GM23338 (cell line): ENCODE data around the gene ZEB1. TPM values are rescaled to one million over a fixed set of nuclear protein-coding genes. Genes with fewer than 3 reads are reported as not detected.

Source experiments
- ATAC-seq: fragments of 200-7000 bp; cut with Tn5 transposase; 3 replicates; pipeline ENCODE4 v1.9.1; 2020
- DNase-seq: peaks from one replicate; pipeline ENCODE4 v3.0.0-alpha.2; 2015; ENCODE audit warnings: low spot score
- H2AFZ ChIP-seq: fragments of 200-600 bp; sonication (generic); 2 replicates; pipeline ENCODE4 v1.8.0; 2016; ENCODE audit warnings: antibody characterized with exemption, mild to moderate bottlenecking, moderate library complexity
- H3F3A ChIP-seq: fragments of 200-600 bp; sonication (generic); replicated peaks from 2 replicates; pipeline ENCODE4 v1.8.0; 2017; ENCODE audit warnings: antibody characterized with exemption, mixed run types, low read depth
- H3K27ac ChIP-seq: fragments of 200-600 bp; sonication (generic); 2 replicates; pipeline ENCODE4 v1.6.1; 2016; ENCODE audit warnings: low read depth
- H3K27me3 ChIP-seq: fragments of 200-600 bp; sonication (generic); 2 replicates; pipeline ENCODE4 v1.8.0; 2016; ENCODE audit warnings: mild to moderate bottlenecking, mixed run types, moderate library complexity; ENCODE audit not compliant: insufficient read depth
- H3K36me3 ChIP-seq: fragments of 200-600 bp; sonication (generic); 2 replicates; pipeline ENCODE4 v1.8.0; 2016; ENCODE audit warnings: mild to moderate bottlenecking; ENCODE audit not compliant: insufficient read depth
- H3K4me1 ChIP-seq: fragments of 200-600 bp; sonication (generic); 2 replicates; pipeline ENCODE4 v1.8.0; 2016; ENCODE audit warnings: mild to moderate bottlenecking, moderate library complexity; ENCODE audit not compliant: insufficient read depth
- H3K4me2 ChIP-seq: fragments of 200-600 bp; sonication (generic); 2 replicates; pipeline ENCODE4 v1.7.1; 2017; ENCODE audit warnings: mixed run types
- H3K4me3 ChIP-seq: fragments of 200-600 bp; sonication (generic); 2 replicates; pipeline ENCODE4 v1.6.1; 2016; ENCODE audit warnings: mixed run types
- H3K79me2 ChIP-seq: fragments of 200-600 bp; sonication (generic); replicated peaks from 2 replicates; pipeline ENCODE4 v1.8.0; 2017; ENCODE audit warnings: mild to moderate bottlenecking; ENCODE audit not compliant: insufficient read depth
- H3K9me2 ChIP-seq: fragments of 200-600 bp; sonication (generic); 2 replicates; pipeline ENCODE4 v1.8.0; 2017; ENCODE audit not compliant: insufficient read depth
- H4K20me1 ChIP-seq: fragments of 200-600 bp; sonication (generic); replicated peaks from 2 replicates; pipeline ENCODE4 v1.8.0; 2017; ENCODE audit warnings: mild to moderate bottlenecking; ENCODE audit not compliant: insufficient read depth
- H3K27ac Mint-ChIP-seq: 2 replicates; pipeline ENCODE4 v1.8.0; 2020; ENCODE audit warnings: inconsistent platforms, mild to moderate bottlenecking, moderate library complexity, mixed read lengths
- H3K27me3 Mint-ChIP-seq: 3 replicates; pipeline ENCODE4 v1.8.0; 2022; ENCODE audit warnings: low read depth, mild to moderate bottlenecking, moderate library complexity, mixed read lengths, inconsistent platforms; ENCODE audit not compliant: insufficient read depth, poor library complexity
- H3K36me3 Mint-ChIP-seq: 3 replicates; pipeline ENCODE4 v1.8.0; 2021; ENCODE audit warnings: low read depth, mild to moderate bottlenecking, inconsistent platforms, moderate library complexity, mixed read lengths
- H3K4me1 Mint-ChIP-seq: 3 replicates; pipeline ENCODE4 v1.8.0; 2020; ENCODE audit warnings: mild to moderate bottlenecking, inconsistent platforms, mixed read lengths
- H3K4me3 Mint-ChIP-seq: 3 replicates; pipeline ENCODE4 v1.8.0; 2021; ENCODE audit warnings: moderate library complexity, mild to moderate bottlenecking, inconsistent platforms, mixed read lengths
- H3K9me3 Mint-ChIP-seq: 3 replicates; pipeline ENCODE4 v1.8.0; 2020; ENCODE audit warnings: moderate library complexity, mild to moderate bottlenecking, inconsistent platforms, mixed read lengths
- CREB1 ChIP-seq: fragments of 250-450 bp; sonication (Bioruptor Pico); IDR thresholded peaks from 2 replicates; pipeline ENCODE4 v1.5.0; 2020; ENCODE audit warnings: low read depth, mild to moderate bottlenecking, moderate library complexity
- CTCF ChIP-seq, 2 experiments: fragments of 200-600 bp in 1 of 2; sonication (generic) in 1 of 2; conservative IDR thresholded peaks; 2 replicates each; pipeline versions ENCODE4 v1.5.1 to v1.6.1; 2016 to 2017; ENCODE audit warnings: antibody characterized with exemption in 2 of 2, low read depth in 2 of 2, mild to moderate bottlenecking in 2 of 2, moderate library complexity in 1 of 2
- ETS1 ChIP-seq: IDR thresholded peaks from 2 replicates; pipeline ENCODE4 v1.6.1; 2016; ENCODE audit warnings: antibody characterized with exemption
- EZH2 ChIP-seq: fragments of 200-600 bp; sonication (generic); IDR thresholded peaks from one replicate; pipeline ENCODE4 v1.8.0; 2017; ENCODE audit warnings: antibody characterized with exemption, mild to moderate bottlenecking, low read depth; ENCODE audit not compliant: unreplicated experiment
- EZH2phosphoT487 ChIP-seq: fragments of 200-600 bp; sonication (generic); IDR thresholded peaks from one replicate; pipeline ENCODE4 v1.8.1; 2018; ENCODE audit warnings: antibody characterized with exemption; ENCODE audit not compliant: unreplicated experiment
- JUNB ChIP-seq: IDR thresholded peaks from one replicate; pipeline ENCODE4 v1.6.1; 2016; ENCODE audit warnings: antibody characterized with exemption; ENCODE audit not compliant: unreplicated experiment
- NANOG ChIP-seq: IDR thresholded peaks from 2 replicates; pipeline ENCODE4 v1.6.1; 2016; ENCODE audit warnings: antibody characterized with exemption, borderline replicate concordance
- POLR2AphosphoS5 ChIP-seq: IDR thresholded peaks from 2 replicates; pipeline ENCODE4 v1.6.1; 2016; ENCODE audit warnings: antibody characterized with exemption, low read depth
- STAT1 ChIP-seq: IDR thresholded peaks from one replicate; pipeline ENCODE4 v1.6.1; 2016; ENCODE audit warnings: antibody characterized with exemption; ENCODE audit not compliant: unreplicated experiment
- ZNF331 ChIP-seq: fragments of 250-450 bp; sonication (Bioruptor Pico); IDR thresholded peaks from 2 replicates; pipeline ENCODE4 v1.5.0; 2020; ENCODE audit warnings: low read depth, mild to moderate bottlenecking, moderate library complexity
- polyA plus RNA-seq: library from polyadenylated mRNA; unstranded; fragments of >200 nt; fragmentation: Nextera tagmentation; extraction: Ambion mirVana; gene quantifications from 2 replicates; pipeline ENCODE4 v1.2.1, GENCODE V29; 2016
- total RNA-seq: library from RNA; depleted of rRNA; stranded (reverse); fragments of >200 nt; shearing (Covaris generic); gene quantifications from 2 replicates; pipeline ENCODE4 v1.2.3, GENCODE V29; 2014
- TF ChIP-seq, protein P1 (sequence below): fragments of 250-450 bp; sonication (Bioruptor Pico); IDR thresholded peaks from 2 replicates; pipeline ENCODE4 v1.5.0; 2020; ENCODE audit warnings: mild to moderate bottlenecking, moderate library complexity
- TF ChIP-seq, protein P2 (sequence below): IDR thresholded peaks from one replicate; pipeline ENCODE4 v1.6.1; 2018; ENCODE audit warnings: antibody characterized with exemption; ENCODE audit not compliant: unreplicated experiment

ZEB1 gene
- total and polyA plus RNA-seq, 2 experiments from 2014 or later, result 0.16 to 0.45 TPM

DNA sequence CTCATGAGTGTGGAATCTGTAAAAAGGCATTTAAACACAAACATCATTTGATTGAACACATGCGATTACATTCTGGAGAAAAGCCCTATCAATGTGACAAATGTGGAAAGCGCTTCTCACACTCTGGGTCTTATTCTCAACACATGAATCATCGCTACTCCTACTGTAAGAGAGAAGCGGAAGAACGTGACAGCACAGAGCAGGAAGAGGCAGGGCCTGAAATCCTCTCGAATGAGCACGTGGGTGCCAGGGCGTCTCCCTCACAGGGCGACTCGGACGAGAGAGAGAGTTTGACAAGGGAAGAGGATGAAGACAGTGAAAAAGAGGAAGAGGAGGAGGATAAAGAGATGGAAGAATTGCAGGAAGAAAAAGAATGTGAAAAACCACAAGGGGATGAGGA lies 207.7 kb downstream of the ZEB1 start:
- no peak overlapping the region for H3K4me3 Mint-ChIP-seq
- Histone ChIP-seq H3K79me2 (no peaks in the 10 kb centered on the region), H3K27me3 (no peaks in the 10 kb centered on the region), H3K27ac (no peak overlapping the region), H3K4me3 (no peak overlapping the region), H2AFZ (peak overlapping the region; percentile 69; the same call in 1 of the 2 replicates), H4K20me1 (no peaks in the 10 kb centered on the region), H3K4me1 (peaks cover 4% of the 10 kb centered on the region; the same call in 1 of the 2 replicates), H3K9me2 (no peaks in the 10 kb centered on the region), H3F3A (no peaks in the 10 kb centered on the region), H3K4me2 (no peak overlapping the region), H3K36me3 (no peaks in the 10 kb centered on the region)
- no peaks in the 10 kb centered on the region for H3K36me3 Mint-ChIP-seq
- no peak overlapping the region for H3K27ac Mint-ChIP-seq
- peak; percentile 50; the same call in 2 of the 3 replicates for ATAC-seq
- H3K4me1 Mint-ChIP-seq, result peaks cover 5% of the 10 kb centered on the region
- DNase-seq, result peak; percentile 17
- TF ChIP-seq, protein P1, sequence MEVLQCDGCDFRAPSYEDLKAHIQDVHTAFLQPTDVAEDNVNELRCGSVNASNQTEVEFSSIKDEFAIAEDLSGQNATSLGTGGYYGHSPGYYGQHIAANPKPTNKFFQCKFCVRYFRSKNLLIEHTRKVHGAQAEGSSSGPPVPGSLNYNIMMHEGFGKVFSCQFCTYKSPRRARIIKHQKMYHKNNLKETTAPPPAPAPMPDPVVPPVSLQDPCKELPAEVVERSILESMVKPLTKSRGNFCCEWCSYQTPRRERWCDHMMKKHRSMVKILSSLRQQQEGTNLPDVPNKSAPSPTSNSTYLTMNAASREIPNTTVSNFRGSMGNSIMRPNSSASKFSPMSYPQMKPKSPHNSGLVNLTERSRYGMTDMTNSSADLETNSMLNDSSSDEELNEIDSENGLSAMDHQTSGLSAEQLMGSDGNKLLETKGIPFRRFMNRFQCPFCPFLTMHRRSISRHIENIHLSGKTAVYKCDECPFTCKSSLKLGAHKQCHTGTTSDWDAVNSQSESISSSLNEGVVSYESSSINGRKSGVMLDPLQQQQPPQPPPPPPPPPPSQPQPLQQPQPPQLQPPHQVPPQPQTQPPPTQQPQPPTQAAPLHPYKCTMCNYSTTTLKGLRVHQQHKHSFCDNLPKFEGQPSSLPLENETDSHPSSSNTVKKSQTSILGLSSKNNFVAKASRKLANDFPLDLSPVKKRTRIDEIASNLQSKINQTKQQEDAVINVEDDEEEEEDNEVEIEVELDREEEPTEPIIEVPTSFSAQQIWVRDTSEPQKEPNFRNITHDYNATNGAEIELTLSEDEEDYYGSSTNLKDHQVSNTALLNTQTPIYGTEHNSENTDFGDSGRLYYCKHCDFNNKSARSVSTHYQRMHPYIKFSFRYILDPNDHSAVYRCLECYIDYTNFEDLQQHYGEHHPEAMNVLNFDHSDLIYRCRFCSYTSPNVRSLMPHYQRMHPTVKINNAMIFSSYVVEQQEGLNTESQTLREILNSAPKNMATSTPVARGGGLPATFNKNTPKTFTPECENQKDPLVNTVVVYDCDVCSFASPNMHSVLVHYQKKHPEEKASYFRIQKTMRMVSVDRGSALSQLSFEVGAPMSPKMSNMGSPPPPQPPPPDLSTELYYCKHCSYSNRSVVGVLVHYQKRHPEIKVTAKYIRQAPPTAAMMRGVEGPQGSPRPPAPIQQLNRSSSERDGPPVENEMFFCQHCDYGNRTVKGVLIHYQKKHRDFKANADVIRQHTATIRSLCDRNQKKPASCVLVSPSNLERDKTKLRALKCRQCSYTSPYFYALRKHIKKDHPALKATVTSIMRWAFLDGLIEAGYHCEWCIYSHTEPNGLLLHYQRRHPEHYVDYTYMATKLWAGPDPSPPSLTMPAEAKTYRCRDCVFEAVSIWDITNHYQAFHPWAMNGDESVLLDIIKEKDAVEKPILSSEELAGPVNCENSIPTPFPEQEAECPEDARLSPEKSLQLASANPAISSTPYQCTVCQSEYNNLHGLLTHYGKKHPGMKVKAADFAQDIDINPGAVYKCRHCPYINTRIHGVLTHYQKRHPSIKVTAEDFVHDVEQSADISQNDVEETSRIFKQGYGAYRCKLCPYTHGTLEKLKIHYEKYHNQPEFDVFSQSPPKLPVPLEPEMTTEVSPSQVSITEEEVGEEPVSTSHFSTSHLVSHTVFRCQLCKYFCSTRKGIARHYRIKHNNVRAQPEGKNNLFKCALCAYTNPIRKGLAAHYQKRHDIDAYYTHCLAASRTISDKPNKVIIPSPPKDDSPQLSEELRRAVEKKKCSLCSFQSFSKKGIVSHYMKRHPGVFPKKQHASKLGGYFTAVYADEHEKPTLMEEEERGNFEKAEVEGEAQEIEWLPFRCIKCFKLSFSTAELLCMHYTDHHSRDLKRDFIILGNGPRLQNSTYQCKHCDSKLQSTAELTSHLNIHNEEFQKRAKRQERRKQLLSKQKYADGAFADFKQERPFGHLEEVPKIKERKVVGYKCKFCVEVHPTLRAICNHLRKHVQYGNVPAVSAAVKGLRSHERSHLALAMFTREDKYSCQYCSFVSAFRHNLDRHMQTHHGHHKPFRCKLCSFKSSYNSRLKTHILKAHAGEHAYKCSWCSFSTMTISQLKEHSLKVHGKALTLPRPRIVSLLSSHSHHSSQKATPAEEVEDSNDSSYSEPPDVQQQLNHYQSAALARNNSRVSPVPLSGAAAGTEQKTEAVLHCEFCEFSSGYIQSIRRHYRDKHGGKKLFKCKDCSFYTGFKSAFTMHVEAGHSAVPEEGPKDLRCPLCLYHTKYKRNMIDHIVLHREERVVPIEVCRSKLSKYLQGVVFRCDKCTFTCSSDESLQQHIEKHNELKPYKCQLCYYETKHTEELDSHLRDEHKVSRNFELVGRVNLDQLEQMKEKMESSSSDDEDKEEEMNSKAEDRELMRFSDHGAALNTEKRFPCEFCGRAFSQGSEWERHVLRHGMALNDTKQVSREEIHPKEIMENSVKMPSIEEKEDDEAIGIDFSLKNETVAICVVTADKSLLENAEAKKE (CRISPR knock-in tag), result no peak
- no peak for TF ChIP-seq EZH2phosphoT487
- TF ChIP-seq ETS1, result no peak
- TF ChIP-seq NANOG, result no peak
- TF ChIP-seq EZH2, result no peak
- TF ChIP-seq STAT1, result no peak
- TF ChIP-seq, protein P2, sequence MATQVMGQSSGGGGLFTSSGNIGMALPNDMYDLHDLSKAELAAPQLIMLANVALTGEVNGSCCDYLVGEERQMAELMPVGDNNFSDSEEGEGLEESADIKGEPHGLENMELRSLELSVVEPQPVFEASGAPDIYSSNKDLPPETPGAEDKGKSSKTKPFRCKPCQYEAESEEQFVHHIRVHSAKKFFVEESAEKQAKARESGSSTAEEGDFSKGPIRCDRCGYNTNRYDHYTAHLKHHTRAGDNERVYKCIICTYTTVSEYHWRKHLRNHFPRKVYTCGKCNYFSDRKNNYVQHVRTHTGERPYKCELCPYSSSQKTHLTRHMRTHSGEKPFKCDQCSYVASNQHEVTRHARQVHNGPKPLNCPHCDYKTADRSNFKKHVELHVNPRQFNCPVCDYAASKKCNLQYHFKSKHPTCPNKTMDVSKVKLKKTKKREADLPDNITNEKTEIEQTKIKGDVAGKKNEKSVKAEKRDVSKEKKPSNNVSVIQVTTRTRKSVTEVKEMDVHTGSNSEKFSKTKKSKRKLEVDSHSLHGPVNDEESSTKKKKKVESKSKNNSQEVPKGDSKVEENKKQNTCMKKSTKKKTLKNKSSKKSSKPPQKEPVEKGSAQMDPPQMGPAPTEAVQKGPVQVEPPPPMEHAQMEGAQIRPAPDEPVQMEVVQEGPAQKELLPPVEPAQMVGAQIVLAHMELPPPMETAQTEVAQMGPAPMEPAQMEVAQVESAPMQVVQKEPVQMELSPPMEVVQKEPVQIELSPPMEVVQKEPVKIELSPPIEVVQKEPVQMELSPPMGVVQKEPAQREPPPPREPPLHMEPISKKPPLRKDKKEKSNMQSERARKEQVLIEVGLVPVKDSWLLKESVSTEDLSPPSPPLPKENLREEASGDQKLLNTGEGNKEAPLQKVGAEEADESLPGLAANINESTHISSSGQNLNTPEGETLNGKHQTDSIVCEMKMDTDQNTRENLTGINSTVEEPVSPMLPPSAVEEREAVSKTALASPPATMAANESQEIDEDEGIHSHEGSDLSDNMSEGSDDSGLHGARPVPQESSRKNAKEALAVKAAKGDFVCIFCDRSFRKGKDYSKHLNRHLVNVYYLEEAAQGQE, result no peak
- TF ChIP-seq POLR2AphosphoS5, result no peak
- TF ChIP-seq JUNB, result no peak
- no peak for TF ChIP-seq CREB1 (CRISPR knock-in tag)
- TF ChIP-seq ZNF331 (CRISPR knock-in tag), result no peak
- no peak for TF ChIP-seq CTCF (conservative IDR thresholded peaks at IDR 0.05; ENCODE audit: low read depth in 2 of 2)
- H3K9me3 Mint-ChIP-seq, result no peaks in the 10 kb centered on the region
- H3K27me3 Mint-ChIP-seq, result no peaks in the 10 kb centered on the region
